ENCODE results near the gene ATG2A. TPM values are rescaled to one million over a fixed set of nuclear protein-coding genes. Genes with fewer than 3 reads are reported as not detected.

ATG2A gene
- polyA plus RNA-seq, 3 donors, result 2.6 to 24.9 (median 4.0) TPM

GRCh38 chr11:64933935-64934681 lies 17.1 kb upstream of the ATG2A start:
- DNase-seq, result no peak
- no peaks in the 10 kb centered on the region for H3K9me3 Mint-ChIP-seq
- H3K27ac ChIP-seq (ENCODE audit: low read depth in 1 of 2, low read length in 2 of 2), result no peak overlapping the region
- no peak for TF ChIP-seq CTCF (IDR thresholded peaks at IDR 0.05)
- peaks cover 3 to 8% (median 7%) of the 10 kb centered on the region in 3 donors for H3K27me3 Mint-ChIP-seq (ENCODE audit: low read depth in 3 of 3)
- H3K4me1 Mint-ChIP-seq, result peaks cover 4% of the 10 kb centered on the region
- no peak overlapping the region for H2AFZ ChIP-seq (ENCODE audit: insufficient read depth, low read depth, low read length, poor library complexity, severe bottlenecking)
- H3K36me3 ChIP-seq (replicated peaks in 1 of 2; ENCODE audit: control insufficient read depth in 1 of 2, insufficient read depth in 2 of 2, low read length in 2 of 2), result peaks cover 40 to 50% of the 10 kb centered on the region in 2 donors
- peaks cover 0 to 3% of the 10 kb centered on the region in 2 donors for H3K4me1 ChIP-seq (ENCODE audit: control insufficient read depth in 1 of 2, insufficient read depth in 2 of 2, low read length in 2 of 2)
- H3K4me3 ChIP-seq (replicated peaks in 1 of 3; ENCODE audit: low read depth in 2 of 3, low read length in 3 of 3), result no peak overlapping the region
- no peaks in the 10 kb centered on the region for H3K27me3 ChIP-seq (ENCODE audit: control insufficient read depth in 2 of 2, insufficient read depth in 2 of 2, low read length in 2 of 2)
- H3K79me2 ChIP-seq (ENCODE audit: insufficient read depth, low read length), result no peaks in the 10 kb centered on the region
- intact Hi-C loops (cut with micrococcal nuclease), result no loop called here
- H3K9me3 ChIP-seq (replicated peaks in 1 of 2; ENCODE audit: control insufficient read depth in 1 of 2, insufficient read depth in 1 of 2, low read length in 2 of 2), result no peaks in the 10 kb centered on the region
- H3K4me2 ChIP-seq (replicated peaks; ENCODE audit: extremely low read depth, low read length, poor library complexity, severe bottlenecking), result no peak overlapping the region
- no peaks in the 10 kb centered on the region for H4K20me1 ChIP-seq (ENCODE audit: insufficient read depth, low read length)
- 79% methylated on average over 5 of the region's 10 CpGs for WGBS (ENCODE audit: insufficient coverage)
- no peak overlapping the region for H3K9ac ChIP-seq (ENCODE audit: insufficient read depth, low read length, poor library complexity, severe bottlenecking)
- peak overlapping the region in 1 of 7 donors; percentile 80 for H3K27ac Mint-ChIP-seq
- peaks cover 53 to 56% of the 10 kb centered on the region in 2 donors for H3K36me3 Mint-ChIP-seq
- H3K4me3 Mint-ChIP-seq, result no peak overlapping the region

- no peak overlapping the region for H3K27ac ChIP-seq (ENCODE audit: low read depth in 1 of 2, low read length in 2 of 2)
- H2AFZ ChIP-seq (ENCODE audit: insufficient read depth, low read depth, low read length, poor library complexity, severe bottlenecking), result no peak overlapping the region
- H3K27me3 ChIP-seq (ENCODE audit: control insufficient read depth in 2 of 2, insufficient read depth in 2 of 2, low read length in 2 of 2), result no peaks in the 10 kb centered on the region
- WGBS (ENCODE audit: insufficient coverage), result 100% methylated on average over 7 of the region's 12 CpGs
- no peak overlapping the region for H3K9ac ChIP-seq (ENCODE audit: insufficient read depth, low read length, poor library complexity, severe bottlenecking)
- H3K36me3 ChIP-seq (replicated peaks in 1 of 2; ENCODE audit: control insufficient read depth in 1 of 2, insufficient read depth in 2 of 2, low read length in 2 of 2), result peaks cover 43 to 57% of the 10 kb centered on the region in 2 donors
- H3K4me3 Mint-ChIP-seq, result no peak overlapping the region
- H3K79me2 ChIP-seq (ENCODE audit: insufficient read depth, low read length), result no peaks in the 10 kb centered on the region
- TF ChIP-seq CTCF (IDR thresholded peaks at IDR 0.05), result no peak
- no peak overlapping the region for H3K4me3 ChIP-seq (replicated peaks in 1 of 3; ENCODE audit: low read depth in 2 of 3, low read length in 3 of 3)
- H3K27ac Mint-ChIP-seq, result peak overlapping the region in 3 of 7 donors; percentile 32 to 52 (median 51)
- no peak for DNase-seq
- H3K27me3 Mint-ChIP-seq (ENCODE audit: low read depth in 3 of 3), result peaks cover 3 to 8% (median 5%) of the 10 kb centered on the region in 3 donors
- H3K36me3 Mint-ChIP-seq, result peaks cover 60 to 63% of the 10 kb centered on the region in 2 donors
- H3K4me2 ChIP-seq (replicated peaks; ENCODE audit: extremely low read depth, low read length, poor library complexity, severe bottlenecking), result no peak overlapping the region
- intact Hi-C loops (cut with micrococcal nuclease), result no loop called here
- no peaks in the 10 kb centered on the region for H3K9me3 Mint-ChIP-seq
- peaks cover 0 to 3% of the 10 kb centered on the region in 2 donors for H3K4me1 ChIP-seq (ENCODE audit: control insufficient read depth in 1 of 2, insufficient read depth in 2 of 2, low read length in 2 of 2)
- H4K20me1 ChIP-seq (ENCODE audit: insufficient read depth, low read length), result no peaks in the 10 kb centered on the region
- no peaks in the 10 kb centered on the region for H3K9me3 ChIP-seq (replicated peaks in 1 of 2; ENCODE audit: control insufficient read depth in 1 of 2, insufficient read depth in 1 of 2, low read length in 2 of 2)
- H3K4me1 Mint-ChIP-seq, result peaks cover 4% of the 10 kb centered on the region
Observed at GRCh38 chr11:64933213-64933934, 16.4 kb upstream of the ATG2A start.
